ENCODE data around the gene MYOM3.

- TF ChIP-seq, protein P1, sequence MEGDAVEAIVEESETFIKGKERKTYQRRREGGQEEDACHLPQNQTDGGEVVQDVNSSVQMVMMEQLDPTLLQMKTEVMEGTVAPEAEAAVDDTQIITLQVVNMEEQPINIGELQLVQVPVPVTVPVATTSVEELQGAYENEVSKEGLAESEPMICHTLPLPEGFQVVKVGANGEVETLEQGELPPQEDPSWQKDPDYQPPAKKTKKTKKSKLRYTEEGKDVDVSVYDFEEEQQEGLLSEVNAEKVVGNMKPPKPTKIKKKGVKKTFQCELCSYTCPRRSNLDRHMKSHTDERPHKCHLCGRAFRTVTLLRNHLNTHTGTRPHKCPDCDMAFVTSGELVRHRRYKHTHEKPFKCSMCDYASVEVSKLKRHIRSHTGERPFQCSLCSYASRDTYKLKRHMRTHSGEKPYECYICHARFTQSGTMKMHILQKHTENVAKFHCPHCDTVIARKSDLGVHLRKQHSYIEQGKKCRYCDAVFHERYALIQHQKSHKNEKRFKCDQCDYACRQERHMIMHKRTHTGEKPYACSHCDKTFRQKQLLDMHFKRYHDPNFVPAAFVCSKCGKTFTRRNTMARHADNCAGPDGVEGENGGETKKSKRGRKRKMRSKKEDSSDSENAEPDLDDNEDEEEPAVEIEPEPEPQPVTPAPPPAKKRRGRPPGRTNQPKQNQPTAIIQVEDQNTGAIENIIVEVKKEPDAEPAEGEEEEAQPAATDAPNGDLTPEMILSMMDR (conservative IDR thresholded peaks at IDR 0.05): no peak
- no peak for TF ChIP-seq ZFX (IDR thresholded peaks at IDR 0.05)
Observed at GRCh38 chr1:24104854-24105253, 7.1 kb downstream of the MYOM3 start.
